Adrenal gland (tissue), 5 donors: ENCODE data around the gene PTPRS.

ENCODE experiments used
- POLR2A ChIP-seq, 2 donors: fragments of 450-650 bp; IDR thresholded peaks; one replicate each; pipeline ENCODE4 v1.6.1; 2017; ENCODE audit warnings: antibody characterized with exemption in 2 of 2, mild to moderate bottlenecking in 2 of 2, moderate library complexity in 1 of 2
- TF ChIP-seq, protein P1 (sequence below), 6 experiments: fragments of 450-650 bp in 4 of 6; fragments of 200-600 bp in 2 of 6; sonication (generic) in 1 of 6; IDR thresholded peaks; 1 replicate in 5 of 6; 2 replicates in 1 of 6; pipeline versions ENCODE4 v1.5.1 to v1.8.0; 2016 to 2021; ENCODE audit warnings: antibody characterized with exemption in 6 of 6, mild to moderate bottlenecking in 2 of 6, moderate library complexity in 1 of 6
- donor health status: DM: no; HTN: no; CAD: no.

DNA sequence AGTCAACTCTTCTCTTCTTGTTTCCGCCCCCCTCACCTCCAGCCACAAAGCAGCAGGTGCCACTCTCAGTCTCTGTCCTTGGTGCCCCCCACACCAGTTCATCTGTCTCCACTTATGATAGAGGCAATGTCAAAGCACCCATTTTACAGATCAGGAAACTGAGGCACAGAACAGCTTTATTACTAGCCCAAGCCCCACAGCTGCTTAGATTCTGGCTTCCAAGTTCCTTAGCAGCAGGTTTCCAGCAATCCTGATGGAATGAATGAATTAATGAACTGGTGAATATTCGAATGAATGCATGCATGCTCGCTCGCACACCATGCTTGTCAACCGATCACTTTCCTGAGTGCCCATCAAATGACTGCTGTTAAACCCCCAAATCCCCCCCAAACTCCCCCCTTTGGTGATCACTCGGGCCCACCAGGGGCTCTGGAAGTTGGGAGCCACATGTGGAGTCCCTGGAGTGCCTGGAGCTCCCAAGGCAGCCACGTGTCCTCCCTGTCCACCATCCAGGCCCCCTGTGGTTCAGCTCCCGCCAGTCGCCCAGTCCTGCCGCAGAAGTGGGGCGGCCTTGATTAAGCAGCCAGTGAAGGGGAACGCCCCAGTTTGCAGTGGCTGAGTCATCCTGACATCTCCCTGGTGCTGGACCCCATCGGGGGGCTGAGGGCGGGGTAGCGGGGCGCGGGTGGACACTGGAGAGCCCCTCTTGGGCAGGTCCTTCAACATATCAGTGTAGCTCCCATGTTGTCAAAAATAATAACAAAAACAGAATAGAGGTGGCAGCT lies 6.8 kb downstream of the PTPRS start:
- TF ChIP-seq, protein P1, sequence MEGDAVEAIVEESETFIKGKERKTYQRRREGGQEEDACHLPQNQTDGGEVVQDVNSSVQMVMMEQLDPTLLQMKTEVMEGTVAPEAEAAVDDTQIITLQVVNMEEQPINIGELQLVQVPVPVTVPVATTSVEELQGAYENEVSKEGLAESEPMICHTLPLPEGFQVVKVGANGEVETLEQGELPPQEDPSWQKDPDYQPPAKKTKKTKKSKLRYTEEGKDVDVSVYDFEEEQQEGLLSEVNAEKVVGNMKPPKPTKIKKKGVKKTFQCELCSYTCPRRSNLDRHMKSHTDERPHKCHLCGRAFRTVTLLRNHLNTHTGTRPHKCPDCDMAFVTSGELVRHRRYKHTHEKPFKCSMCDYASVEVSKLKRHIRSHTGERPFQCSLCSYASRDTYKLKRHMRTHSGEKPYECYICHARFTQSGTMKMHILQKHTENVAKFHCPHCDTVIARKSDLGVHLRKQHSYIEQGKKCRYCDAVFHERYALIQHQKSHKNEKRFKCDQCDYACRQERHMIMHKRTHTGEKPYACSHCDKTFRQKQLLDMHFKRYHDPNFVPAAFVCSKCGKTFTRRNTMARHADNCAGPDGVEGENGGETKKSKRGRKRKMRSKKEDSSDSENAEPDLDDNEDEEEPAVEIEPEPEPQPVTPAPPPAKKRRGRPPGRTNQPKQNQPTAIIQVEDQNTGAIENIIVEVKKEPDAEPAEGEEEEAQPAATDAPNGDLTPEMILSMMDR (IDR thresholded peaks at IDR 0.05): no peak
- no peak for TF ChIP-seq POLR2A (IDR thresholded peaks at IDR 0.05)
